SHP77 (cell line): Measurements from ENCODE around the gene SPECC1L.
"Not testable (repeated sequence)": the region's sequence is repeated elsewhere in the genome, so short reads cannot be mapped to it uniquely, and the experiment has no call there.

ENCODE experiments used
- DNase-seq, 2 experiments: peaks; one replicate each; lab custom pipeline; 2025; lab: John Stamatoyannopoulos, UW

The SPECC1L gene

DNA sequence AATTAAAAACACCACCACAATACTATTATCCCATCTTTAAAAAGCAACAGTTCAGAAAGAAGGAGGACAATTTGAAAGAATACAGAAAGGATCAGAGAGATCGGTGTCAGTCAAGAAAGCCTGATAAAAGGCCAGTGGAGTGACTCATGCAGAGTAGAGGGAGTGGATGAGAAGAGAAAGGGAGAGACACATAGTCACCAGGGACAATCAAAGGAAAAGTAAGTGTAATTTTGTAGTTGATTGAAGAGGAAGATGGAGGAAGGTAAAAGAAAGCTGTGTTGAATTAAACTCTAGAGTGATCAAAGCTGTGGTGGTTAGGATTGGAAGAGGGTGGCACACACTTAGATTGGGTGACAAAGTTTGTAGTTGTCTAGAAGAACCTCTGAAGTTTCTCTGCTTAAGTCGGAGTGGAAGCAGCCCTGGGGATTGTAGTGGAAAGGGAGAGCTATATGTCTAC is 14.1 kb downstream of the SPECC1L start:
- DNase-seq, result no peak

DNA sequence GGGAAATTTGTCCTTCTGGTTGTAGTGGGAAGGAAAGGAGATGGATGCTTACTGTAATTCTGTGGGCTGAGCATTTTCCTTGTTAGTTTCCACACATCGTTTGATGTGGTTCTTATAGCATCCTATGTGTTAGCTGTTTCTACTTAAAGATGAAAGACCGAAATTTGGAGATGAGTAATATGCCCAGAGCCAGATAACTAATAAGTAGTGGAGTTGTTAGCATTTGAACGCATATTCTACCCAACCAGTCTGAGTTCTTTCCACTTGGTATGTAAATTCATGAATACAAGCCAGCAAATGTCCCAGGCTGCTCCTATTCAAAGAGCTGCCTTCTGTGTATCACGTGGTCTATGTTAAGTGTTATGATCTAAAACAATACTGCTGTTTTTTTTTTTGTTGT is 14.6 kb downstream of the SPECC1L start:
- no peak for DNase-seq

DNA sequence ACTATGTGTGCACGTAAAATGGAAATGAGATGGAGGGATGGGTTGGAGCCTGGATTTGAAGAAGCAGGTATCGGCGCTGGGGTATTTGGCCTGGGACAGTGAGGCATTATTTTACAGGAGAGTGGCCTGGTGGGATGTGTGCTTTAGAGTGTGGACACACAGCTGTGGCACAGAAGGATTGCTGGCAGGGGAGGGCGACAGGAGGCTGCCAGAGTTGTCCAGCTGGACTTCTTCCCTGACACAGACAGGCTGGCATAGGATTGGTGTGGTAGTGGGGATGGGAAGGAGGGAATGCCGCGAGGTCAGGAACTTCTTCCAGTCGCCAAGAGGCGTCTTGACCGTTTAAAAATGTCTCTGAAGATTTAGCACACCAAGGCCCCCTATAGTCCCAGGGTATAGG is 16.6 kb downstream of the SPECC1L start:
- not testable (repeated sequence) for DNase-seq

DNA sequence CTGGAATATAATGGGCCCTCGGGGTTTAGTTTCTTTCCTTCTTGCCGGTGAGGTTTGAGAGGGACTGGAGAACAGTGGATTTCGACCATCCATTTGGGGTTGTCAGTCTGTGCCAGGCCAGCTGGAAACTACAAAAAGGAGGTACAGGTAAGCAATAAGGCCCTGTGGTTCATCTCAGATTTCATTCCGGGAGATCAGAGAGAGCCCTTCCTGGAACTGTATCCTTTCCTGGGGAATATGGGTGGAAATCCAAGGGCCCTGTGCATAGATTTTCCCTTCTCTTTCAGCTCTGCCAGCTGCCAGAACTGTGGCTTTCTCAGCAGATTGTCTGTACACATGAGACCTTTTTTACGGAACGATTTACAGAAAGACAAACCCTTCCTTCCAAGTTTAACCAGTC is 17.2 kb downstream of the SPECC1L start:
- DNase-seq, result not testable (repeated sequence)

DNA sequence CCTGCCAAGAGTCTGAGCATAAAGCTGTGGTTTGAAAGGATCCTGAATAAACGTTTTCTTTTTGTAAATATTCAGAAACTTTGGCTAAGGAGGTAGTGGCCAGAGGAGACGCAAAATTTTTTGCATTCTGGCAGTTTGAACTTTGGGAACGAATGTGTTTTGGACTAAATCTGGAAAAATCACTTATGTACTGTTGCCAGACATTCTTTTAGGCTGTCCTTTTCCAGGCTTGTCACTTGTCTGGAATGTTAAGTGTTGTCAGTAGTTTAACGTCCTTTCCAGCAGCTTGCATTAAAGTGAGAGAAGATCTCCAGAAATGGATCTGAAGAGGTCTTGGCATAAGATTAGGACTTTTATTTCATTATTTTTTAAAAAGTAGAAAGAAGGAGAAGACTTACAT is 18.5 kb downstream of the SPECC1L start:
- DNase-seq, result no peak

DNA sequence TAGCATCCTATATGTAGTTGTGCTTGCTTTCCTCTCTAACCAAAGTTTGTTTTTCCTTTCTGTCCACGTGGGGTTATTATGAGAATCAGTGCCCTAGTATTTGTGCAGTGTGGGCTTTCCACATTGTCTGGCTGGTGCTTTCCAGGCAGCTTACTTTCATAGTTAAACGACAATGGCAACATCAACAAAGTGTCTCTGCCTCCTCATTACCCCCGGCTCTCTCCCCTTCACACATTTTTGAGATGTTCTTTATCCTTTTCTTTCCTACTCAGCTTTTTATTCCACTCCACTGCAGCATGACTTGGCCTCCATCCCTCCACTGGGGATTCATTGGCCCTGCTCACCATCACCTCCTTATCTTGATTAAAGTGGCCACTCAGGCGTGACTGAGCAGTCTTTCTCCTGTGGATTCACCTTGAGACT is 19.1 kb downstream of the SPECC1L start:
- no peak for DNase-seq

DNA sequence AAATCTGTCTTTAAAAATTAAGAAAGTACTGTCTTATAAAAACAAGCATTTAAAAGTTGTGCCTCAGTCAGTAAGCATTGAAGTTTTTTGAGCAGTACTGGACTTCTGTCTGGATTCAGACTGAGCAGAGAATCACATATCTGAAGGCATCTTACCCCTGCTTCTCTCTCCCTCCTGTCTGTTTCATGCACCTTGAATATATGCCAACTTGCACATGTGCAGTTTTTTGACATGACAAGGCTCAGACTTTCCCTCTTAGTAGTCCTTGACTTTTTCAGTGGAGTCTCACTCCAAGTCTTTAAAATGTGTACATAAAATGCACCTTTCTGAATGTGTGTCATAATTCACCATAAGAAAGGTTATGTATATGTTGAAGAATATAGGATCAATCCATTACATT is 19.8 kb downstream of the SPECC1L start:
- no peak for DNase-seq

DNA sequence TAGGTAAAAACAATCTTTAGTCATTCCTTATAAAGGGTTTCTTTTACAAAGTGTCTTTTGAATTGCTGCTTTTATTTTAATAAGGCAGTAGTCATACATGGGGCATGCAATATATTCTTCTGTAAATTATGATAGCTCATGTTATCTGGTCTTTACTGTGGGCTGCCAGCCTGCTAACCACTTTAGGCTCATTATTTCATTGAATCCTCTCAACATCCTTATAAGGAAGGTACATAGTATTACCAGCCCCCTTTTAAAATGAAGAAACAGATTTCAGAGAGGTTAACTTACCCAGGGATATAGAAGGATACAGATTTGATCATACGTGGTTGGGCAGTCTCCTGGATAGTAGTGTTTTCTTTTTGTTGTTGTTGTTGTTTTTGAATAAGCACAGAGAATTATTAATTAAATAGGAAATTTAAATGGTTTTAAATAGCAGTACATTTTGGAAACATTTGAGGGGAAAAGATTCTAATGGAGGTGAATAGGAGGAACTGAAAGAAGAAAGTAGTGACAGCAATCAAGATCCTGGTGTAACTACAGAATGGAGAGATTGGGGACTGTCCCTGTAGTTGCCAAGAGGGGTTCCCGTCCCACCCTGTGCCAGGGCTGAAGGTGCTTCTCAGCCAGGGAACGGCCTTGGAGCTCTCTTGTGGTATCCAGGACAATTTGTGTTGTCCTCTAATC is 21.0 kb downstream of the SPECC1L start:
- no peak for DNase-seq

DNA sequence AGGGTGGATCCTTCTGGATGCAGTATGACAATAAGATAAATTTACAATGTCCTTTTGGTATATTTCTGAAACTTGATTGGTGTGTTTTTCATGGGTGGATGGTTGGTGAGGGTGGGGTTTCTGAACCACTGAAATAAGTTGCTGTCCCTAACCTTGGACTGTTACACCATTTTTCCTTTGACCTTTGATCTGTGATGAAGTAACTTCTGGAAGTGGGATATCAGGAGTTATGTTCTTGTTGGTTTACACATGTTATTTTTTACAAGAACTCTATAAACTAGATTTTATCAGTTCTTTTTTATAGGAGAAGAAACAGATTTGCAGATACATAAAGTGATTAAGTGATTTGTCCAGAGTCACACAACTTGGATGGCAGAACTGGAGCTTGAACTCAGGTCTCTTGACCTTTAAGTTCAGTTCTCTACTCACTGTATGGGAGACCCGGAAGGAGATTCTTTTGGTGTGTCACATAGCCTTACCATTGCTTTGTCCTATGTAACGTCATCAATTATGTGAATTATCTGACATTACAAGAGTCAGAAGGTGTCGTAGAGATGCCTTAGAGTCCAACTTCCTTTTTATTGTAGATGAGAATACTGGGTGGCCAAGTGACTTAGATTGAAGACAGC is 21.7 kb downstream of the SPECC1L start:
- DNase-seq, result not testable (repeated sequence)

DNA sequence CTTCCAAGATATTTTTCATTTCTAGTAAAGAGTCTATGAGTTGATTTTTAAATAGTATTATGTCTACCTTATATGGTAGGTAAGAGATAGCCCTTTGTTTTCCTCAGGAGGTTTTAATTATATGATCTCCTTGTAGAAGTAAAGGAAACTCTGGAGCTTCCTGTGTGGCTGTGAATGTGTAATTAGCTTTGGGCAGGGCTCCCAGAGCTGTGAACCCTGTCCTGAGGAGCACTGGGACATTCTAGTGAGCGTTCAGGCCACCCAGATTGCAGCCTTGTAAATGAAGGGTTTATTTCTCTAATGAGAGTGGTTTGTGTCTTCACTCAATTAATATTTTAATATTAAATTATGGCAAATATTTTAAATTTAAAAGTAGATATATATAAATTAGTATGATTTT is 24.3 kb downstream of the SPECC1L start:
- not testable (repeated sequence) for DNase-seq

DNA sequence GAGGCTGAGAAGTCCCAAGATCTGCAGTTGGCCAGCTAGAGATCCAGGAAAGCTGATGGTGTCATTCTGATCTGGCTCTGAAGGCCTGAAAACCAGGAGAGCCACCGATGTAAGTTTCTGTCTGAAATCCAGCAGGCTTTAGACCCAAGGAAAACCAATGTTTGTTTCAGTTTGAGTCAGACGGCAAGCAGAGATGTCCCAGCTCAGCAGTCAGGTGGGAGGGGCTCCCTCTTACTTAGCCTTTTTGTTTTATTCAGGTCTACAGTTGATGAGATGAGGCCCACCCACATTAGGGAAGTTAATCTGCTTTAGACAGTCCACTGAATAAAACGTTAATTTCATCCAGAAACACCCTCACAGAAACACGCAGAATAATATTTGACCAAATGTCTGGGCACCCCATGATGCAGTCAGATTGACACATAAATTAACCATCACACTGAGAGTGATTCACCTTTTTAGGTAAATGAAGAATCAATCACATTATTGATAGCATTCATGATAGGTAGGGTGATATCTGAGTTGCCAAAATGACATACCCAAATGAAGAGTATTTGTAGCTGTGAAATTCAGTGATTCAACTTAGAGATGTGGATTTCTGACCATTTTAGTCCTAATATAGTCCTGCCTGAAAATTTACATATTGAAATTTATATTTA is 28.0 kb downstream of the SPECC1L start:
- not testable (repeated sequence) for DNase-seq

DNA sequence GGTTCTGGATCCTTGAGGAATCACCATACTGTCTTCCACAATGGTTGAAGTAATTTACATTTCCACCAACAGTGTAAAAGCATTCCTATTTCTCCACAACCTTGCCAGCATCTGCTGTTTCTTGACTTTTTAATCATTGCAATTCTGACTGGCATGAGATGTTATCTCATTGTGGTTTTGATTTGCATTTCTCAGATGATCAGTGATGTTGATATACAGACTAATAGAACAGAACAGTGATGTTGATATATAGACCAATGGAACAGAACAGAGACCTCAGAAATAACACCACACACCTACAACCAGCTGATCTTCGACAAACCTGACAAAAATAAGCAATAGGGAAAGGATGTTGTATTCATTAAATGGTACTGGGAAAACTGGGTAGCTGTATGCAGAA is 29.9 kb downstream of the SPECC1L start:
- DNase-seq, result not testable (repeated sequence)

DNA sequence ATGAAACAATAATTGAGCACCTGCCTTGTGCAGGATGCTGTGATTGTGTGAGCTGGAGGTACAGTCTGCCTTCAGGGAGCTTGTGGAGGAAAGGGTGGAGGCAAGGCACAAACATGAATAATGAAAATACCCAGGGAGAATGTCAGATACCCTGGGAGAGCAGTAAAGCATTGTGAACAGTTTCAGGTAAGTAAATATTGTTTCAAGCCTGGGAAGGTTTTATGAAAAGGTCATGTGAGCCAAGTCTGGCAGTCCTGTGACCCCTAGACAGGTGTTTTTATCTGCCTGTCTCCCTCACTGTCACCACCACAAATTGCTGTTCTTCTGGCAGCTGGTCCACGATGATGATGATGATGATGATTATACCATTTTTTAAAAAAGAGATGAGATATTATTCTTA is 32.0 kb downstream of the SPECC1L start:
- DNase-seq, result peak; percentile 56 to 76

DNA sequence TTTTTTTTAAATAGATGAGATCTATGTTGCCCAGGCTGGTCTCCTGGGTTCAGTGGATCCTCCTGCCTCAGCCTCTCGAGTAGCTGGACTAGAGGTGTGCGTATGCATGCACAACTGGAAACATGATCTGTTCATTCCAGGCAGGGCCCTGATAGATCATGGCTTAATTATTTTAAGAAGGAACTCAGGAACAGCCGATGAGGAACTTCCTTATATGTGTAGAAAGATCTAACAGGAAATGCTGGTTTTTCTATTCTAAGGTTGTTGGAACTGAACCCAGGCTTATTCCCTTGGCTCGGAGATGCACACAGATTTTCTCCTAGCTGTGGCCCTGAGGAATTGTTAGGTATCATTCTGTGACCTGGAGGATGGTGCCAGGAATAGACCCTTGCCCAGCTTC is 32.4 kb downstream of the SPECC1L start:
- DNase-seq, result no peak

DNA sequence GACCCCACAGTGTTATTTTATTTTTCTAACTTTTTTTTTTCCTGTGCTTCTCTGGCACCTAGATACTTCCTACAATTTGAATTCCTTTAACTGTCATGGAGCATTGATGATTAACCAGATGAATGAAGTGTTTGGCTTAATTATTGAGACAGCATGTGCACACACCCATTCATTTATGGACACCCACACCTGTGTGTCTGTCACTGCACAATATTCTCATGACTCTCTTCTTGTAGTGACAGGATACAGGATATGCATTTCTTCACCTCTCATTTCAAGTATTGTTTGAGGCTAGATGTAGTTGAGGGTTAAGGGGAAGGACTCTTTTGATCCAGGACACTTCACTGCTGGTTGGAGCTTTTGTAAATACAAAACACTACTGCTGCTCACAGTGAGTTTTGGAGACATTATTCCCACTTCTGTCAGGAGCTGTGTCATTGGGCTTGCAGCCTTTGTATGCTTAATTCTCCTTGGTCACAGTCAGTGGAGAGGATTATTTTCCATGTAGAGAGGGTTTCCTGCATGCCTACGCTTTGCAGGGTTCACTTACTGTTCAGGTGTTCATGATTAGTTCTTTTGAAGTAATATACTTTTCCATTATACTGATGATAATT is 33.5 kb downstream of the SPECC1L start:
- no peak for DNase-seq

DNA sequence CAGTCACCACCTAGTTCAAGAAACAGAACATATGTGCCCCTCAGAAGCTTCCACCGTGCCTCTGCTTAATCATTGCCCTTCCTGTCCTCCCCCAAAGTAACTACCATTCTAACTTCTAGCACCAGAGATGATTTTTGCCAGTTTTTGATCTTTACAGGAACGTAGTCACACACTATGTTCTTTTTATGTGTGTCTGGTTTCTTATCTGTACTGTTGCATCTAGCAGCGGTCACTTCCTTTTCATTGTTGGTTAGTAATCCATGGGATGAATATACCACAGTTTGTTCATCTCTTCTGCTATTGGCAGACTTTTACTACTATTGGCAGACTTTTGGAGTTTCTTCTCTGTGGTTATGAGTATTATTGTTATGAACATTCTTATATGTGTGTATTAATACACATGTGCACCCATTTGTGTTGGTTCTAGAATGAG is 34.6 kb downstream of the SPECC1L start:
- no peak for DNase-seq

DNA sequence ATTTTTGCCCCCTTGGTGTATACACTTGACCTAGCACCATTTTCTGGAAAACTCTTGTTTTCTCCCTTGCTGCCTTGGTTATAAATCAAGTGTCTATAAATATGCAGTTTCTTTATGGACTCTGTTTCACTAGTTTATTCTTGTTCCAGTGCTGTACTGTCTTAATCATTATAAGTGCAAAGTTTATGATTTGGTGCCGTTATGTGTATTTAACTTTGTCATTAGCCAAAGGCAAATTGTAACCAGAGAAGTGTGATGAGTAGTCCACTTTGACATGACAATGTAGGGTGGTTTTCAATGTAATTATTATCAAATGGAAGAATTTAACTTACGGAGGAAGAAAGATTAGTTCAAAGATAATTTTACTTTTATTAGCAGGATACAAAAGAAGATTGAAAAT is 40.3 kb downstream of the SPECC1L start:
- DNase-seq, result no peak

DNA sequence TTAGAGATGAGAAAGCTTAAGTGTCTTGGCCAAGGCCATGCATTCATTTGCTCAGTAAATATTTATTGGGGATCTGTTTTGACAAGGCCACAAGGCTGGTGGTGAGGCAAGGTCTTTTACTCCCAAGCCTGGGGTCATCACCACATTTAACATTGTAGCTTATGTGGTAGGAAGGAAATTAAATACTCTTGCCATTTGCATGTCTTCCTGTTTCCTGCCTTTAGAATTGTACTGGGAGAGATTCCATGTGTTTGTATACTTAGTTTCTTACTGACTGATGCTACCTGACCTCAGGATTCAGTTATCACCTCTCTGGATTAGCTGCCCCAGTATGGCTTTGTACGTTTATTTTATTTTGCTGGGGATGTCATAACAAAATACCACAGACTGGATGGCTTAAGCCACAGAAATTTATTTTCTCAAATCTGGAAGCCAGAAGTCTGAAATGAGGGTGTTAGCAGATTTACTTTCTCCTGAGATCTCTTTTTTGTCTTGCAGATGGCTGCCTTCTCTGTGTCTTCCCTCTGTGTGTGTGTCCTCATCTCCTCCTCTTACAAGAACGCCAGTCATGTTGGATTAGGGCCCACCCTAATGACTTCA is 44.8 kb downstream of the SPECC1L start:
- DNase-seq, result no peak

DNA sequence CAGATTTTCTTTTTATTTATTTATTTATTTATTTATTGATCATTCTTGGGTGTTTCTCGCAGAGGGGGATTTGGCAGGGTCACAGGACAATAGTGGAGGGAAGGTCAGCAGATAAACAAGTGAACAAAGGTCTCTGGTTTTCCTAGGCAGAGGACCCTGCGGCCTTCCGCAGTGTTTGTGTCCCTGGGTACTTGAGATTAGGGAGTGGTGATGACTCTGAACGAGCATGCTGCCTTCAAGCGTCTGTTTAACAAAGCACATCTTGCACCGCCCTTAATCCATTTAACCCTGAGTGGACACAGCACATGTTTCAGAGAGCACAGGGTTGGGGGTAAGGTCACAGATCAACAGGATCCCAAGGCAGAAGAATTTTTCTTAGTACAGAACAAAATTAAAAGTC is 45.6 kb downstream of the SPECC1L start:
- DNase-seq, result not testable (repeated sequence)

DNA sequence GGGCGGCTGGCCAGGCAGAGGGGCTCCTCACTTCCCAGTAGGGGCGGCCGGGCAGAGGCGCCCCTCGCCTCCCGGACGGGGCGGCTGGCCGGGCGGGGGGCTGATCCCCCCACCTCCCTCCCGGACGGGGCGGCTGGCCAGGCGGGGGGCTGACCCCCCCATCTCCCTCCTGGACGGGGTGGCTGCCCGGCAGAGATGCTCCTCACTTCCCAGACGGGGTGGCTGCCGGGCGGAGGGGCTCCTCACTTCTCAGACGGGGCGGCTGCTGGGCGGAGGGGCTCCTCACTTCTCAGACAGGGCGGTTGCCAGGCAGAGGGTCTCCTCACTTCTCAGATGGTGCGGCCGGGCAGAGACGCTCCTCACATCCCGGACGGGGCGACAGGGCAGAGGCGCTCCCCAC is 46.9 kb downstream of the SPECC1L start:
- DNase-seq, result not testable (repeated sequence)

DNA sequence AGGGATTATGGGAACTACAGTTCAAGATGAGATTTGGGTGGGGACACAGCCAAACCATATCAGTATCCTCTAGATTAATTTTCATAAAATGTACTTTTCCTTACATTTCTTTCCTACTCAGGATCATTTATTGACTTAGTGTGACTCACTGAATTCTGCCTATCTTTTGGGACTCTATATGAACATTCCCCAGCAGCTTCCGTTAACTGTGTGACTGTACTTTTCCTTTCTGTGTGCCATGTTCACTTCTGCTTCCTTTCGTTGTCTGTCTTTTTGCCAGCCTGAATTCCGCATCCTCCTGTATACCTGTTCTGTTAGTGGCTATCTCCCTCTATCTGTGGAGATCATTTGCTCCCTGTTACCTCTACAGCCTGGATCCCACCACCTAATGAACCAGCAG is 48.8 kb downstream of the SPECC1L start:
- no peak for DNase-seq

DNA sequence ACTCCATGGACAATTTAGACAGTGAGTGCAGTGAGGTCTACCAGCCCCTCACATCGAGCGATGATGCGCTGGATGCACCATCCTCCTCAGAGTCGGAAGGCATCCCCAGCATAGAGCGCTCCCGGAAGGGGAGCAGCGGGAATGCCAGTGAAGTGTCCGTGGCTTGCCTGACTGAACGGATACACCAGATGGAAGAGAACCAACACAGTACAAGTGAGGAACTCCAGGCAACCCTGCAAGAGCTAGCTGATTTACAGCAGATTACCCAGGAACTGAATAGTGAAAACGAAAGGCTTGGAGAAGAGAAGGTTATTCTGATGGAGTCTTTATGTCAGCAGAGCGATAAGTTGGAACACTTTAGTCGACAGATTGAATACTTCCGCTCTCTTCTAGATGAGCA is 51.4 kb downstream of the SPECC1L start:
- no peak for DNase-seq
